Sigmoid colon (tissue), 7 donors: ENCODE results near the gene PTPDC1. TPM values are rescaled to one million over a fixed set of nuclear protein-coding genes. Genes with fewer than 3 reads are reported as not detected.

Experiments
- DNase-seq: peaks from one replicate; pipeline ENCODE4 v3.0.0-alpha.2; 2019
- H3K27ac ChIP-seq, 4 donors: fragments of 200-600 bp; sonication (generic); one replicate each; pipeline ENCODE4 v1.5.1; 2016 to 2019; ENCODE audit warnings: mild to moderate bottlenecking in 1 of 4
- H3K27me3 ChIP-seq, 3 donors: fragments of 200-600 bp; sonication (generic); one replicate each; pipeline ENCODE4 v1.5.1; 2019; ENCODE audit warnings: mild to moderate bottlenecking in 1 of 3
- H3K36me3 ChIP-seq, 4 donors: fragments of 200-600 bp; sonication (generic); one replicate each; pipeline ENCODE4 v1.5.1; 2016 to 2019
- H3K4me1 ChIP-seq, 4 donors: fragments of 200-600 bp; sonication (generic); one replicate each; pipeline ENCODE4 v1.5.1; 2017 to 2019
- H3K4me3 ChIP-seq, 4 donors: fragments of 200-600 bp; sonication (generic); one replicate each; pipeline ENCODE4 v1.5.1; 2017 to 2019; ENCODE audit warnings: mild to moderate bottlenecking in 2 of 4, moderate library complexity in 1 of 4
- H3K9me3 ChIP-seq, 4 donors: fragments of 200-600 bp in 3 of 4; sonication (generic) in 3 of 4; one replicate each; pipeline versions ENCODE4 v1.5.1 to v1.6.1; 2013 to 2019
- EP300 ChIP-seq, 4 donors: sonication (generic); formaldehyde crosslinking; IDR thresholded peaks; one replicate each; pipeline ENCODE4 v1.6.1; 2017; ENCODE audit warnings: antibody characterized with exemption in 4 of 4
- POLR2A ChIP-seq, 2 donors: fragments of 450-650 bp; IDR thresholded peaks; one replicate each; pipeline ENCODE4 v1.6.1; 2016; ENCODE audit warnings: antibody characterized with exemption in 2 of 2, mild to moderate bottlenecking in 2 of 2, moderate library complexity in 2 of 2
- POLR2AphosphoS5 ChIP-seq, 4 donors: sonication (generic); formaldehyde crosslinking; IDR thresholded peaks; one replicate each; pipeline ENCODE4 v1.6.1; 2017; ENCODE audit warnings: antibody characterized with exemption in 4 of 4
- WGBS, 2 donors: extraction: QIAGEN DNeasy Blood & Tissue Kit; methylation state at CpG; one replicate each; pipeline ENCODE4 v1.1.7; 2013; 5-methylcytosine and 5-hydroxymethylcytosine counted together
- intact Hi-C: fragments of 100-400 bp; cut with DNase I; formaldehyde crosslinking; loops from one replicate; pipeline ENCODE4 v1.15.1; 2023
- polyA plus RNA-seq, 3 donors: library from polyadenylated mRNA; stranded (reverse); fragments of 200-250 nt; gene quantifications; one replicate each; pipeline ENCODE4 v1.2.3, GENCODE V29; 2013
- total RNA-seq, 4 donors: library from RNA; depleted of rRNA; stranded (reverse); fragments of >200 nt; gene quantifications; one replicate each; pipeline ENCODE4 v1.1.0, GENCODE V29; 2016
- TF ChIP-seq, protein P1 (sequence below), 4 experiments: fragments of 450-650 bp in 3 of 4; fragments of 200-600 bp in 1 of 4; IDR thresholded peaks; one replicate each; pipeline ENCODE4 v1.5.1; 2016 to 2019; ENCODE audit warnings: antibody characterized with exemption in 4 of 4, mild to moderate bottlenecking in 3 of 4, moderate library complexity in 2 of 4
- donor health status: healthy with polysubstance abuse.
- donor health status: Bipolar disorder and iron deficiency.
- donor health status: healthy.

PTPDC1 gene
- total and polyA plus RNA-seq, 7 donors: 2.1 to 16.3 (median 12.0) TPM

DNA sequence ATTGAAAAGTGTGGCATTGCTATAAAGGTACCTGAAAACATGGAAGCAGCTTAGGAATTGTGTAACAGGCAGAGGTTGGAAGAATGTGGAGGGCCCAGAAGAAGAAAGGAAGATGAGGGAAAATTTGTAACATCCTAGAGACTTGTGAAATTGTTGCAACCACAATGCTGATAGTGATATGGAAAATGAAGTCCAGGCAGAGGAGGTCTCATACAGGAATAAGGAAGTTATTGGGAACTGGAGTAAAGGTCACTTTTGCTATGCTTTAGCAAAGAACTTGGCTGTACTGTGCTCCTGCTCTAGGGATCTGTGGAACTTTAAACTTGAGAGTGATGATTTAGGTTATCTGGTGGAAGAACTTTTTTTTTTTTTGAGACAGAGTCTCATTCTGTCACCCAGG lies 43.5 kb downstream of the PTPDC1 start:
- H3K27ac ChIP-seq: no peak overlapping the region
- no peaks in the 10 kb centered on the region for H3K27me3 ChIP-seq
- TF ChIP-seq EP300 (IDR thresholded peaks at IDR 0.05) (no peak), POLR2AphosphoS5 (IDR thresholded peaks at IDR 0.05) (no peak), POLR2A (IDR thresholded peaks at IDR 0.05) (no peak)
- TF ChIP-seq, protein P1, sequence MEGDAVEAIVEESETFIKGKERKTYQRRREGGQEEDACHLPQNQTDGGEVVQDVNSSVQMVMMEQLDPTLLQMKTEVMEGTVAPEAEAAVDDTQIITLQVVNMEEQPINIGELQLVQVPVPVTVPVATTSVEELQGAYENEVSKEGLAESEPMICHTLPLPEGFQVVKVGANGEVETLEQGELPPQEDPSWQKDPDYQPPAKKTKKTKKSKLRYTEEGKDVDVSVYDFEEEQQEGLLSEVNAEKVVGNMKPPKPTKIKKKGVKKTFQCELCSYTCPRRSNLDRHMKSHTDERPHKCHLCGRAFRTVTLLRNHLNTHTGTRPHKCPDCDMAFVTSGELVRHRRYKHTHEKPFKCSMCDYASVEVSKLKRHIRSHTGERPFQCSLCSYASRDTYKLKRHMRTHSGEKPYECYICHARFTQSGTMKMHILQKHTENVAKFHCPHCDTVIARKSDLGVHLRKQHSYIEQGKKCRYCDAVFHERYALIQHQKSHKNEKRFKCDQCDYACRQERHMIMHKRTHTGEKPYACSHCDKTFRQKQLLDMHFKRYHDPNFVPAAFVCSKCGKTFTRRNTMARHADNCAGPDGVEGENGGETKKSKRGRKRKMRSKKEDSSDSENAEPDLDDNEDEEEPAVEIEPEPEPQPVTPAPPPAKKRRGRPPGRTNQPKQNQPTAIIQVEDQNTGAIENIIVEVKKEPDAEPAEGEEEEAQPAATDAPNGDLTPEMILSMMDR (IDR thresholded peaks at IDR 0.05): no peak
- no peaks in the 10 kb centered on the region for H3K36me3 ChIP-seq
- peaks cover 0 to 7% (median 0%) of the 10 kb centered on the region in 4 donors for H3K9me3 ChIP-seq
- no peak overlapping the region for H3K4me3 ChIP-seq
- no peaks in the 10 kb centered on the region for H3K4me1 ChIP-seq
- DNase-seq: no peak
- intact Hi-C loops: no loop called here

DNA sequence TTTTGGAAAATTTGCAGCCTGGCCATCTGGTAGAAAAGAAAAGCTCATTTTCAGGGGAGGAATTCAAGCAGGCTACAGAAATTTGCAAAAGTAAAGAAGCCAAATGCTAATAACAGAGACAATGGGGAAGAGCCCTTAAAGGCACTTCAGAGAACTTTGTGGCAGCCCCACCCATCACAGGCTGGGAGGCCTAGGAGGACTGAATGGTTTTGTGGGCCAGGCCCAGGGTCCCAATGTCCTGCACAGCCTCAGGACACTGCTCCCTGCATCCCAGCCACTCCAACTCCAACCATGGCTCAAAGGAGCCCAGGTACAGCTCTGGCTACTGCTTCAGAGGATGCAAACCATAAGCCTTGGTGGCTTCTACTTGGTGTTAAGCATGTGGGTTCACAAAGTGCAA lies 44.3 kb downstream of the PTPDC1 start:
- H3K4me3 ChIP-seq: no peak overlapping the region
- H3K27ac ChIP-seq: no peak overlapping the region
- intact Hi-C loops: no loop called here
- H3K4me1 ChIP-seq: peaks cover 0 to 5% (median 0%) of the 10 kb centered on the region in 4 donors
- H3K36me3 ChIP-seq: no peaks in the 10 kb centered on the region
- DNase-seq: no peak
- H3K27me3 ChIP-seq: no peaks in the 10 kb centered on the region
- no peak for TF ChIP-seq POLR2AphosphoS5 (IDR thresholded peaks at IDR 0.05)
- H3K9me3 ChIP-seq: peaks cover 0 to 7% (median 0%) of the 10 kb centered on the region in 4 donors

DNA sequence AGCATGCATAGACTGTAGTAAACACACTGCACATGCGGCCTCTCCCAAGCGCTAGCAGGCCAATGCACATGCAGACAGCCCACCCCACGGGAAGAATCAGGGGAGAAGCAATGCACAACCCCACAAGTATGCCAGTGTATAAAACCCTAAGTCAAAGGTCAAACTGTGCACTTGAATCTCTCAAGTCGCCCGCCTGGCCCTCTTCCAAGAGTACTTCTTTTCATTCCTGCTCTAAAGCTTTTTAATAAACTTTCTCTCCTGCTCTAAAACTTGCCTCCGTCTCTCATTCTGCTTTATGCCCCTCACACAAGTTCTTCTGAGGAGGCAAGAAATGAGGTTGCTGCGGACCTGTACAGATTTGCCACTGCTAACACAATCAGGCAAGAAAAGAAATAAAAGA lies 50.4 kb downstream of the PTPDC1 start:
- intact Hi-C loops: loop anchor here (5.0 to 10.0 kb wide), 3 partner anchors 33 to 78 kb away; partner anchors contain the start of gene PTPDC1
- no peaks in the 10 kb centered on the region for H3K9me3 ChIP-seq
- H3K27ac ChIP-seq: peak overlapping the region; percentile 73 to 90 (median 88)
- TF ChIP-seq POLR2A (IDR thresholded peaks at IDR 0.05) (no peak), POLR2AphosphoS5 (IDR thresholded peaks at IDR 0.05) (no peak), EP300 (IDR thresholded peaks at IDR 0.05) (no peak)
- TF ChIP-seq, protein P1 (IDR thresholded peaks at IDR 0.05): no peak
- no peaks in the 10 kb centered on the region for H3K27me3 ChIP-seq
- H3K36me3 ChIP-seq: no peaks in the 10 kb centered on the region
- peak overlapping the region in 1 of 4 donors; percentile 0 for H3K4me3 ChIP-seq
- DNase-seq: no peak
- H3K4me1 ChIP-seq: peaks cover 0 to 44% (median 39%) of the 10 kb centered on the region in 4 donors
- 66 to 81% methylated on average over 7 of the region's 7 CpGs for WGBS, 2 donors

DNA sequence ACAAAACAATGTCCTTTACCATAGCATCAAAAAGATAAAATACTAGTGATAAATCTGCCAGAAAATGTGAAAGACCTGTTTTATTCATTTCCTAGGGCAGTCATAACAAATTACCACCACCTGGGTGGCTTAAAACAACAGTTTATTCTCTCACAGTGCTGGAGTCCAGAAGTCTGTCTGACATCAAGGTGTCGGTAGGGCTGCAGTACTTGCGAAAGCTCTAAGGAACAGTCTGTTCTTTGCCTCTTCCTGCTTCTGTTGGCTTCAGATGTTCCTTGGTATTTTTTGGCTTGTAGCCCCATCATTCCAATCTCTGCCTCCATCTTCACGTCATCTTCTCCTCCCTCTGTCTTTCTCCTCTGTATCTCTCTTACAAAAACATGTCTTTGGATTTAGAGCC lies 51.0 kb downstream of the PTPDC1 start:
- peaks cover 0 to 50% (median 43%) of the 10 kb centered on the region in 4 donors for H3K4me1 ChIP-seq
- WGBS, 2 donors: 51 to 66% methylated on average over 3 of the region's 3 CpGs
- intact Hi-C loops: loop anchor here (5.0 to 10.0 kb wide), 2 partner anchors 50 to 77 kb away; partner anchors contain the start of gene PTPDC1
- no peaks in the 10 kb centered on the region for H3K27me3 ChIP-seq
- TF ChIP-seq, protein P1 (IDR thresholded peaks at IDR 0.05): peak in 2 of 4 experiments; percentile 7 to 49
- TF ChIP-seq POLR2AphosphoS5 (IDR thresholded peaks at IDR 0.05) (peak; percentile 94 to 98 (median 96)), EP300 (IDR thresholded peaks at IDR 0.05) (peak; percentile 97 to 99 (median 98)), POLR2A (IDR thresholded peaks at IDR 0.05) (no peak)
- DNase-seq: peak; percentile 86
- H3K36me3 ChIP-seq: no peaks in the 10 kb centered on the region
- no peaks in the 10 kb centered on the region for H3K9me3 ChIP-seq
- H3K27ac ChIP-seq: peak overlapping the region; percentile 73 to 90 (median 88)
- no peak overlapping the region for H3K4me3 ChIP-seq

DNA sequence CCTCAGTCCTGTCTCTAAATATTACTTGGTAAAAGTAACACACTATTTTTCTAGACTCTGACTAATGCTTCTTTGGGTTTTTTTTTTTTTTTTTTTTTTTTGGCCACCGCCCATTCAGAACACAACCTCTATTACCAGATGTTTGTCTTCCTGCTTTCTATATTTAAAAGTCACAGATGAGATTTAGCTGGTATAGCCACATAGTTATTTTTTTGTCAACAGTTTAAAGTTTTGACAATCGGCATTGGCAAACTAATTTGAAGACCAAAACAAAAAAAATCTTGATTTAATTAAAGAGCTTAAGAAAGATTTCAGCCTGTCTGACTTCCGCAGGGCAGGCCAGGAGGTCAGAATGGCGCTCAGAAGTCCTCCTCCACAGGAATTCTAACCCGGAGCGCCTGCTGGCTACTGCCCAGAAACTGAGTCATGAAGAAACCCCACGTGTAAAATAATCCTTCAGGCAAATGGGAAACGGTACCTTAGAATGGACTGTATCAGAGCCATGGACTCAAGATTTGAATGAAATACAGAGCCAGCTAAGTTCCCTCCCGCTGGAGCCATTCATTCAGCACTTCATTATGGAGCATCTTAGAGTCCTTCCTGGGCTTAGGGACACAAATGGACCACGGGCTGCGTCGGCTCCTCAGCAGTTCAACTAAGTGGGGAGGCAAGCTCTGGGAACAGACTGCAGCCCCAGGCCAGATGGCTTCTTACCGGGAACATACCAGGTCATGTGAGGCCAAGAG lies 55.6 kb downstream of the PTPDC1 start:
- WGBS, 2 donors: 68 to 73% methylated on average over 13 of the region's 13 CpGs
- peaks cover 0 to 70% (median 65%) of the 10 kb centered on the region in 4 donors for H3K4me1 ChIP-seq
- H3K27me3 ChIP-seq: no peaks in the 10 kb centered on the region
- H3K9me3 ChIP-seq: no peaks in the 10 kb centered on the region
- peak overlapping the region; percentile 83 to 90 (median 88) for H3K27ac ChIP-seq
- H3K36me3 ChIP-seq: no peaks in the 10 kb centered on the region
- DNase-seq: peak; percentile 96
- intact Hi-C loops: loop anchor here (2.0 to 10.0 kb wide), 3 partner anchors 25 to 72 kb away; partner anchors contain the start of gene PTPDC1
- TF ChIP-seq EP300 (IDR thresholded peaks at IDR 0.05) (peak in 2 of 4 donors; percentile 32 to 44), POLR2A (IDR thresholded peaks at IDR 0.05) (no peak), POLR2AphosphoS5 (IDR thresholded peaks at IDR 0.05) (peak in 3 of 4 donors; percentile 45 to 66 (median 60))
- H3K4me3 ChIP-seq: no peak overlapping the region
